Measurements from ENCODE around the gene GSTO2. TPM values are rescaled to one million over a fixed set of nuclear protein-coding genes. Genes with fewer than 3 reads are reported as not detected.

The GSTO2 gene
- total and polyA plus RNA-seq, 2 of the 13 experiments (the other 11 are each of a cell fraction or from before 2014, with no cell fraction given) = 2.1 to 7.9 TPM

- TF ChIP-seq, protein P1, sequence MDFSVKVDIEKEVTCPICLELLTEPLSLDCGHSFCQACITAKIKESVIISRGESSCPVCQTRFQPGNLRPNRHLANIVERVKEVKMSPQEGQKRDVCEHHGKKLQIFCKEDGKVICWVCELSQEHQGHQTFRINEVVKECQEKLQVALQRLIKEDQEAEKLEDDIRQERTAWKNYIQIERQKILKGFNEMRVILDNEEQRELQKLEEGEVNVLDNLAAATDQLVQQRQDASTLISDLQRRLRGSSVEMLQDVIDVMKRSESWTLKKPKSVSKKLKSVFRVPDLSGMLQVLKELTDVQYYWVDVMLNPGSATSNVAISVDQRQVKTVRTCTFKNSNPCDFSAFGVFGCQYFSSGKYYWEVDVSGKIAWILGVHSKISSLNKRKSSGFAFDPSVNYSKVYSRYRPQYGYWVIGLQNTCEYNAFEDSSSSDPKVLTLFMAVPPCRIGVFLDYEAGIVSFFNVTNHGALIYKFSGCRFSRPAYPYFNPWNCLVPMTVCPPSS (IDR thresholded peaks at IDR 0.05) = no peak
- TF ChIP-seq POGK (CRISPR knock-in tag; conservative IDR thresholded peaks at IDR 0.05) (no peak; the same call in 1 of the 2 replicates), SNAPC4 (CRISPR knock-in tag; IDR thresholded peaks at IDR 0.05) (no peak), ZNF274 (CRISPR knock-in tag; IDR thresholded peaks at IDR 0.05) (no peak), TBX2 (CRISPR knock-in tag; IDR thresholded peaks at IDR 0.05; ENCODE audit: borderline replicate concordance) (peak; percentile 39; the same call in 1 of the 2 replicates), NFKBIZ (CRISPR knock-in tag; IDR thresholded peaks at IDR 0.05) (no peak), HMGXB4 (CRISPR knock-in tag; IDR thresholded peaks at IDR 0.05; ENCODE audit: borderline replicate concordance in 1 of 2, low read depth in 1 of 2) (peak; percentile 88 to 93), SOX5 (CRISPR knock-in tag; IDR thresholded peaks at IDR 0.05; ENCODE audit: borderline replicate concordance) (0 out of 2 replicates have a peak, but pooled peaks have one; percentile 36), ZNF329 (CRISPR knock-in tag; IDR thresholded peaks at IDR 0.05; ENCODE audit: low read depth) (no peak), SETDB1 (CRISPR knock-in tag; IDR thresholded peaks at IDR 0.05; ENCODE audit: borderline replicate concordance) (no peak), RARG (CRISPR knock-in tag; IDR thresholded peaks at IDR 0.05; ENCODE audit: low read depth) (no peak), ZNF512 (CRISPR knock-in tag; IDR thresholded peaks at IDR 0.05) (no peak)
- TF ChIP-seq, protein P2, sequence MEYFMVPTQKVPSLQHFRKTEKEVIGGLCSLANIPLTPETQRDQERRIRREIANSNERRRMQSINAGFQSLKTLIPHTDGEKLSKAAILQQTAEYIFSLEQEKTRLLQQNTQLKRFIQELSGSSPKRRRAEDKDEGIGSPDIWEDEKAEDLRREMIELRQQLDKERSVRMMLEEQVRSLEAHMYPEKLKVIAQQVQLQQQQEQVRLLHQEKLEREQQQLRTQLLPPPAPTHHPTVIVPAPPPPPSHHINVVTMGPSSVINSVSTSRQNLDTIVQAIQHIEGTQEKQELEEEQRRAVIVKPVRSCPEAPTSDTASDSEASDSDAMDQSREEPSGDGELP (IDR thresholded peaks at IDR 0.05; ENCODE audit: borderline replicate concordance, low read depth) = no peak
- TF ChIP-seq, protein P3, sequence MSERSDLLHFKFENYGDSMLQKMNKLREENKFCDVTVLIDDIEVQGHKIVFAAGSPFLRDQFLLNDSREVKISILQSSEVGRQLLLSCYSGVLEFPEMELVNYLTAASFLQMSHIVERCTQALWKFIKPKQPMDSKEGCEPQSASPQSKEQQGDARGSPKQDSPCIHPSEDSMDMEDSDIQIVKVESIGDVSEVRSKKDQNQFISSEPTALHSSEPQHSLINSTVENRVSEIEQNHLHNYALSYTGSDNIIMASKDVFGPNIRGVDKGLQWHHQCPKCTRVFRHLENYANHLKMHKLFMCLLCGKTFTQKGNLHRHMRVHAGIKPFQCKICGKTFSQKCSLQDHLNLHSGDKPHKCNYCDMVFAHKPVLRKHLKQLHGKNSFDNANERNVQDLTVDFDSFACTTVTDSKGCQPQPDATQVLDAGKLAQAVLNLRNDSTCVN (CRISPR knock-in tag; IDR thresholded peaks at IDR 0.05; ENCODE audit: borderline replicate concordance) = no peak
These were observed 22.5 kb downstream of the GSTO2 start (continued) for GRCh38 chr10:104291439-104291951.

Measured in HepG2 (cell line).